Right lobe of liver (tissue), 4 donors: ENCODE measurements around the gene SYT2.
"Not testable (repeated sequence)": the region's sequence is repeated elsewhere in the genome, so short reads cannot be mapped to it uniquely, and the experiment has no call there.

ENCODE experiments used
- POLR2A ChIP-seq: fragments of 450-650 bp; IDR thresholded peaks from one replicate; pipeline ENCODE4 v1.6.1; 2017; ENCODE audit warnings: antibody characterized with exemption, mild to moderate bottlenecking
- TF ChIP-seq, protein P1 (sequence below), 4 donors: fragments of 200-600 bp in 3 of 4; fragments of 450-650 bp in 1 of 4; IDR thresholded peaks; one replicate each; pipeline versions ENCODE4 v1.5.1 to v1.8.0; 2016 to 2022; ENCODE audit warnings: antibody characterized with exemption in 4 of 4, mild to moderate bottlenecking in 2 of 4
- donor health status: DM: no; HTN: no; CAD: no.
- donor health status: DM: no; HTN: no; CAD: no.
- donor health status: DM: no; HTN: yes; CAD: no.

DNA sequence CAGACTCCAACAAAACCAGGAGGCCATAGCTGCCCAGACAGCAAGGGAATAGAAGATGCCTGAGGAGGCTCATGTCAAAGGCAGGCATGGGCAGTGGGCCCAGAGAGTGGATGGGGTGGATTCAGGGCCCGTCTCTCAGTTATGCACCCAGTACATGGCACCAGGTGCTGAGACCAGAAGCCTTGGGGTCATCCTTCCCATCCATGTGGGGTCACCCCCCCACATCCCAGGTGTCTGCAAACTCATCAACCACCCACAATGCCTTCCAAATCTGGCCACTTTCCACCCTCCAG is 95.1 kb downstream of the SYT2 start:
- TF ChIP-seq POLR2A: not testable (repeated sequence)
- TF ChIP-seq, protein P1, sequence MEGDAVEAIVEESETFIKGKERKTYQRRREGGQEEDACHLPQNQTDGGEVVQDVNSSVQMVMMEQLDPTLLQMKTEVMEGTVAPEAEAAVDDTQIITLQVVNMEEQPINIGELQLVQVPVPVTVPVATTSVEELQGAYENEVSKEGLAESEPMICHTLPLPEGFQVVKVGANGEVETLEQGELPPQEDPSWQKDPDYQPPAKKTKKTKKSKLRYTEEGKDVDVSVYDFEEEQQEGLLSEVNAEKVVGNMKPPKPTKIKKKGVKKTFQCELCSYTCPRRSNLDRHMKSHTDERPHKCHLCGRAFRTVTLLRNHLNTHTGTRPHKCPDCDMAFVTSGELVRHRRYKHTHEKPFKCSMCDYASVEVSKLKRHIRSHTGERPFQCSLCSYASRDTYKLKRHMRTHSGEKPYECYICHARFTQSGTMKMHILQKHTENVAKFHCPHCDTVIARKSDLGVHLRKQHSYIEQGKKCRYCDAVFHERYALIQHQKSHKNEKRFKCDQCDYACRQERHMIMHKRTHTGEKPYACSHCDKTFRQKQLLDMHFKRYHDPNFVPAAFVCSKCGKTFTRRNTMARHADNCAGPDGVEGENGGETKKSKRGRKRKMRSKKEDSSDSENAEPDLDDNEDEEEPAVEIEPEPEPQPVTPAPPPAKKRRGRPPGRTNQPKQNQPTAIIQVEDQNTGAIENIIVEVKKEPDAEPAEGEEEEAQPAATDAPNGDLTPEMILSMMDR (IDR thresholded peaks at IDR 0.05): not testable (repeated sequence)
